ENCODE data around the gene WDR7.

Gene WDR7

DNA sequence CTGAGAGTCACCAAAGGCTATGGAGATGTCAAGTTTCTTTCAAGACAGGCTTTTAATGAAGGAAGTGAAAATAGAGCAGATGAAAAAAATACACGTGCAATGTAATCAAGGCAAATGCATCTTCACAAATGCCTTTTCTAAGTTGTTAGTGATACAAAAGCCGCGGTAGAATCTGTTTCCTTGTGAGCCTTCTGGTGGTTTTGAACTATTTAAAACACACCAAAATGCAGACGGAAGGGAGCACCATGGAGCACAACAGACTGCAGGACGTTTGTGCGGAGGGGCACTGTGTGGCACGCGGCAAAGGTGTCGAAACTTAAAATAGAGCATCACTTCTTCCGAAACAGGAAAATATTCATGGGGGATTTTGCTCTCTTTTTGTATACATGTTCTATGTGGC, 430.7 kb downstream of the WDR7 start:
- no peak for DNase-seq (ENCODE audit: low spot score)

DNA sequence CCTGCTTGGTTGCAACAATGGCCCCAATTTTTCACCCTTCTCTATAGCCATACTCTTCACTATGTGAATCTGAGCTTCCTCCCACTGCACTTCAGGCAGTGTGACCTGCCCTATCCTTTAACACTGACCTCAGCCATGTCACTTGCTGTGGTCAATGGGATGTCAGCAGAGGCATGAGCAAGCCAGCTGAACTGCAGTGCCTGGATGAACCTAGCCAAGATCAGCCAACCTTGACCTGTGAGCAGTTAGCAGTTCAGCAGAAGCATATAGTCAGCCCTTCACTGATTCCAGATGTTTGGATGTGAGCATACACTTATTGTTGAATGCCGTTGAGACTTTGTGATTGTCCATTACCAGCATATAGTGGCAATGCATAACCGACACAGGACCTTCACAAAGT, 432.3 kb downstream of the WDR7 start:
- no peak for DNase-seq (ENCODE audit: low spot score)

DNA sequence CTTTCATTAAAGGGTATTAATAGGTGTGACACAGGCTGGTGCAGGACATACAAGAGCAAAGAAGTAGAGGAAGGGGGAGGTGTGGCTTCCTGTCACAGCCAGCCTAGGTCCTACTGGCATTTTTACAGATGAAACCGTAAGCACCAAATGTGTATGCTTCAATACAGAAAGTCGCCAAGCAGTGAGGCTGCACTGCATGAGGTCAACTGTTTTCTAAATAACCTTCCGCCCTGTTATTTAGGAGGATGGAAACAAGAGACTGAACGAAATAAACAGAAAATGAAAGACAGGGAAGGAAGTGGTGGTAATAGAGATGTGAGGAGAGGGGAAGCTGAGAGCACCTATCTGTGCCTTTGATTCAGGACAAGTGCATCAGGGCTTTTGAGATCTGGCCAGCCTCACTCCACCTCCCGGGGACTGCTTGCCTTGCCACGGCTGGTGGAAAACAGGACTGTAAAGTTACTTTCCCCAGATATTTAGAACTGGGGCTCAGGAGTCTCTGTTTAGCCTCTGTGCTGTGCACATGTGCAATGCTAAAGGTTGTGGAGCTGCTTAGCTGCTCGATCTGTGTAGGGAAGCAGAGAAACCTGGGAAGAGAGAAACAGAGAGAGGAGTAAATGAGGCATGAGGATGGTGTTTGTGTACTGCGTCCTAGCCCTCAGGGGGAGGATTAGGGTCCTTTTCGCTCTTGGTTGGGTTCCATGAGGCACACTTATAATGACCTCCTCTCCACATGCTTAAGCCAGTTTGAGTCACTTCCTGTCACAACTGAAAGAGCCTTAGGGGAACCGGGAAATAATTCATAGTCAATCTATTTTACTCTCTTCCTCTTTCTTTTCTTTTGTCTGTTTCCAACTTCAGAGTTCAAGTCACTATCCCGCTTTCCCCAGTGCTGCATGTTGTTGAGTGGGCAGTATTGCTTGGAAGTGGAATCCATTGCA, 433.4 kb downstream of the WDR7 start:
- DNase-seq (ENCODE audit: low spot score): no peak

DNA sequence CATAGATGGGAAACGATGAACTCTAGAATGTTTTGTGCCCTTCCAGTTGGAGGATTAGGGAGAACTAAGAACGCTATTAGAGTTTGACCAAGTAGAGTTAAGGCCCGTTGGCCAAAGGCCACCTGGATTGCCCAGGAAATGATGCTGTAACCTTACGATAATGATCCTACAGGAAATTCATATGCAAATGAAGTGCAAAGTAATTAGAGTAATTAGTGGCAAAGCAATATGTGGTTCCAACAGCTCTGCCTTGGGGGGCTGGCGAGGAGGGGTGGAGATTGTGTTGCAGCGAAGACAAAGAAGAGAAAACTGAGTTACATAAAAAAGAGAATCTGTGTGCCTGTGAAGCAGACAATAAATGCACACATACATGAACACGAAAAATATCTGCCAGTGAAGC, 434.2 kb downstream of the WDR7 start:
- DNase-seq (ENCODE audit: low spot score): no peak

DNA sequence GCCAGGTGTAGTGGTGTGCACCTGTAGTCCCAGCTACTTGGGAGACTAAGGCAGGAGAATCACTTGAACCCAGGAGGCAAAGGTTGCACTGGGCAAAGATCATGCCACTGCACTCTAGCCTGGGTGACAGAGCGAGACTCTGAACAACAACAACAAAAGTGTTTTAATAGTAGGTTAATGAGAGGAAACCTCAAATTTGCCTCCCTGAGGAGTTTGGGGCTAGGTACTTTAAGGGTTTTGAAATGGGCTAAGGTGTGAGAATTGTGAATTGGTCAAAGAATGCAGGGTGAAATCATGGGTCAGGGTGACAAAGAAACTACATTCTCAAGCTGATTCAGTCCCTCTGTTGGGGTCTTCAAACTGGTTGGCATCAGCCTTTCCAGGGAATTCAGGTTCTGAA, 435.0 kb downstream of the WDR7 start:
- no peak for DNase-seq (ENCODE audit: low spot score)

All from RKO (cell line).